ENCODE measurements around the gene GLIPR2. TPM values are rescaled to one million over a fixed set of nuclear protein-coding genes. Genes with fewer than 3 reads are reported as not detected.

Gene GLIPR2
- total and polyA plus RNA-seq, 4 donors: 17.4 to 112 (median 75.8) TPM

GRCh38 chr9:36148311-36149051 lies 11.9 kb downstream of the GLIPR2 start:
- Histone ChIP-seq H3K4me1 (ENCODE audit: control insufficient read depth in 5 of 5, insufficient read depth in 5 of 5, low read length in 5 of 5) (peaks cover 0 to 16% (median 0%) of the 10 kb centered on the region in 5 donors), H3K27ac (ENCODE audit: low read depth in 1 of 2, low read length in 1 of 2) (peak overlapping the region in 1 of 2 donors; percentile 43), H3K9ac (ENCODE audit: insufficient read depth in 1 of 2, low read length in 2 of 2) (no peak overlapping the region)

GRCh38 chr9:36149197-36149596 lies 12.7 kb downstream of the GLIPR2 start:
- Histone ChIP-seq H3K4me1 (ENCODE audit: control insufficient read depth in 5 of 5, insufficient read depth in 5 of 5, low read length in 5 of 5) (peaks cover 0 to 13% (median 2%) of the 10 kb centered on the region in 5 donors), H3K9me3 (ENCODE audit: control insufficient read depth in 4 of 4, insufficient read depth in 3 of 4, low read length in 3 of 4) (peaks cover 0 to 2% (median 0%) of the 10 kb centered on the region in 4 donors), H3K9ac (ENCODE audit: insufficient read depth in 1 of 2, low read length in 2 of 2) (no peak overlapping the region), H3K36me3 (ENCODE audit: control insufficient read depth in 4 of 4, insufficient read depth in 4 of 4, low read length in 4 of 4) (peaks cover 0 to 2% (median under 1%) of the 10 kb centered on the region in 4 donors), H3K27me3 (ENCODE audit: control insufficient read depth in 3 of 3, insufficient read depth in 3 of 3, low read length in 2 of 3) (no peaks in the 10 kb centered on the region), H3K27ac (ENCODE audit: low read depth in 1 of 2, low read length in 1 of 2) (peak overlapping the region; percentile 13 to 15), H3K4me3 (no peak overlapping the region)
- DNase-seq (no peak), ATAC-seq (ENCODE audit: insufficient read depth, low FRiP score) (no peak)
- TF ChIP-seq CTCF (IDR thresholded peaks at IDR 0.05; ENCODE audit: control extremely low read depth, extremely low read depth): no peak
- 74 to 86% methylated on average over 4 of the region's 4 CpGs for WGBS, 2 donors

More at GRCh38 chr9:36148311-36149051, 11.9 kb downstream of the GLIPR2 start:
- DNase-seq (peak; percentile 61 to 79 (median 63)), ATAC-seq (ENCODE audit: insufficient read depth, low FRiP score) (peak; percentile 38)
- H3K4me3 ChIP-seq: no peak overlapping the region
- no peak for TF ChIP-seq CTCF (IDR thresholded peaks at IDR 0.05; ENCODE audit: control extremely low read depth, extremely low read depth)
- H3K27me3 ChIP-seq (ENCODE audit: control insufficient read depth in 3 of 3, insufficient read depth in 3 of 3, low read length in 2 of 3): no peaks in the 10 kb centered on the region
- H3K36me3 ChIP-seq (ENCODE audit: control insufficient read depth in 4 of 4, insufficient read depth in 4 of 4, low read length in 4 of 4): peaks cover 0 to 2% (median under 1%) of the 10 kb centered on the region in 4 donors
- 70 to 81% methylated on average over 13 to 14 of the region's 14 CpGs for WGBS, 2 donors
- peaks cover 0 to 2% (median 0%) of the 10 kb centered on the region in 4 donors for H3K9me3 ChIP-seq (ENCODE audit: control insufficient read depth in 4 of 4, insufficient read depth in 3 of 4, low read length in 3 of 4)

- peaks cover 0 to 2% (median 0%) of the 10 kb centered on the region in 4 donors for H3K36me3 ChIP-seq (ENCODE audit: control insufficient read depth in 4 of 4, insufficient read depth in 4 of 4, low read length in 4 of 4)
- H3K4me1 ChIP-seq (ENCODE audit: control insufficient read depth in 5 of 5, insufficient read depth in 5 of 5, low read length in 5 of 5): peaks cover 0 to 14% (median 9%) of the 10 kb centered on the region in 5 donors
- ATAC-seq (ENCODE audit: insufficient read depth, low FRiP score): no peak
- H3K9ac ChIP-seq (ENCODE audit: insufficient read depth in 1 of 2, low read length in 2 of 2): no peak overlapping the region
- H3K27me3 ChIP-seq (ENCODE audit: control insufficient read depth in 3 of 3, insufficient read depth in 3 of 3, low read length in 2 of 3): no peaks in the 10 kb centered on the region
- H3K4me3 ChIP-seq: no peak overlapping the region
- TF ChIP-seq CTCF (IDR thresholded peaks at IDR 0.05; ENCODE audit: control extremely low read depth, extremely low read depth): no peak
- DNase-seq: no peak
- H3K27ac ChIP-seq (ENCODE audit: low read depth in 1 of 2, low read length in 1 of 2): peak overlapping the region in 1 of 2 donors; percentile 85
- 26 to 54% methylated on average over 4 of the region's 4 CpGs for WGBS, 2 donors
- H3K9me3 ChIP-seq (ENCODE audit: control insufficient read depth in 4 of 4, insufficient read depth in 3 of 4, low read length in 3 of 4): peaks cover 0 to 2% (median 0%) of the 10 kb centered on the region in 4 donors
Measured at GRCh38 chr9:36150574-36151315, 14.2 kb downstream of the GLIPR2 start.
